Upper lobe of left lung (tissue), 4 donors: ENCODE data around the gene HDAC6.

ENCODE experiments used
- CTCF ChIP-seq, 6 experiments: fragments of 450-650 bp in 4 of 6; fragments of 200-600 bp in 2 of 6; sonication (generic) in 2 of 6; IDR thresholded peaks; one replicate each; pipeline ENCODE4 v1.5.1; 2016 to 2019; ENCODE audit warnings: antibody characterized with exemption in 6 of 6
- EP300 ChIP-seq, 4 donors: sonication (generic); formaldehyde crosslinking; IDR thresholded peaks; one replicate each; pipeline ENCODE4 v1.5.1; 2017; ENCODE audit warnings: antibody characterized with exemption in 4 of 4, control low read depth in 2 of 4
- POLR2A ChIP-seq, 4 donors: fragments of 450-650 bp; IDR thresholded peaks; one replicate each; pipeline ENCODE4 v1.5.1; 2016 to 2017; ENCODE audit warnings: antibody characterized with exemption in 4 of 4, mild to moderate bottlenecking in 2 of 4
- POLR2AphosphoS5 ChIP-seq, 2 donors: sonication (generic); formaldehyde crosslinking; IDR thresholded peaks; one replicate each; pipeline ENCODE4 v1.5.1; 2017; ENCODE audit warnings: antibody characterized with exemption in 2 of 2

GRCh38 chrX:48864210-48864609 lies 62.3 kb downstream of the HDAC6 start:
- TF ChIP-seq POLR2AphosphoS5 (IDR thresholded peaks at IDR 0.05), result no peak
- no peak for TF ChIP-seq CTCF (IDR thresholded peaks at IDR 0.05)
- no peak for TF ChIP-seq POLR2A (IDR thresholded peaks at IDR 0.05)
- TF ChIP-seq EP300 (IDR thresholded peaks at IDR 0.05), result no peak
